ENCODE data around the gene AURKA.
"Not testable (repeated sequence)": the region's sequence is repeated elsewhere in the genome, so short reads cannot be mapped to it uniquely, and the experiment has no call there.

Gene AURKA

GRCh38 chr20:56420940-56421688 is 29.1 kb upstream of the AURKA start:
- DNase-seq (ENCODE audit: low read depth) = no peak

GRCh38 chr20:56420028-56420427 is 28.0 kb upstream of the AURKA start:
- DNase-seq (ENCODE audit: low read depth) = no peak

GRCh38 chr20:56418385-56418861 is 26.4 kb upstream of the AURKA start:
- DNase-seq (ENCODE audit: low read depth) = no peak

GRCh38 chr20:56417911-56418310 is 25.9 kb upstream of the AURKA start:
- DNase-seq (ENCODE audit: low read depth) = no peak

- DNase-seq (ENCODE audit: low read depth) = no peak
These were observed 25.4 kb upstream of the AURKA start for GRCh38 chr20:56417402-56417801.

GRCh38 chr20:56414842-56415765 is 23.1 kb upstream of the AURKA start:
- no peak for DNase-seq (ENCODE audit: low read depth)

GRCh38 chr20:56412949-56413348 is 20.9 kb upstream of the AURKA start:
- DNase-seq (ENCODE audit: low read depth) = no peak

GRCh38 chr20:56412473-56412790 is 20.4 kb upstream of the AURKA start:
- DNase-seq (ENCODE audit: low read depth) = no peak

GRCh38 chr20:56411759-56412472 is 19.9 kb upstream of the AURKA start, which contains the start of gene CASS4:
TSS of gene CASS4 (plus strand) at chr20:56412260. CDS start at chr20:56412459, 199 bp downstream.
- no peak for DNase-seq (ENCODE audit: low read depth)

GRCh38 chr20:56411287-56411686 is 19.3 kb upstream of the AURKA start:
- not testable (repeated sequence) for DNase-seq (ENCODE audit: low read depth)

- DNase-seq (ENCODE audit: low read depth) = no peak
These were observed 17.9 kb upstream of the AURKA start for GRCh38 chr20:56409956-56410355.

- no peak for DNase-seq (ENCODE audit: low read depth)
These were observed 17.5 kb upstream of the AURKA start for GRCh38 chr20:56409521-56409920.

GRCh38 chr20:56406910-56407309 is 14.9 kb upstream of the AURKA start:
- DNase-seq (ENCODE audit: low read depth) = no peak

GRCh38 chr20:56405356-56405755 is 13.3 kb upstream of the AURKA start:
- not testable (repeated sequence) for DNase-seq (ENCODE audit: low read depth)

GRCh38 chr20:56403465-56403864 is 11.4 kb upstream of the AURKA start:
- no peak for DNase-seq (ENCODE audit: low read depth)

GRCh38 chr20:56400001-56400640 is 8.1 kb upstream of the AURKA start:
- peak; percentile 24 for DNase-seq (ENCODE audit: low read depth)

GRCh38 chr20:56395166-56395565 is 3.2 kb upstream of the AURKA start:
- no peak for DNase-seq (ENCODE audit: low read depth)

- no peak for DNase-seq (ENCODE audit: low read depth)
These were observed 1.6 kb upstream of the AURKA start for GRCh38 chr20:56393653-56394052.

GRCh38 chr20:56392881-56393482 is 967 bp upstream of the AURKA start:
- DNase-seq (ENCODE audit: low read depth) = no peak

GRCh38 chr20:56391596-56392131 is 351 bp downstream of the AURKA start:
- DNase-seq (ENCODE audit: low read depth) = no peak

- no peak for DNase-seq (ENCODE audit: low read depth)
These were observed 978 bp downstream of the AURKA start for GRCh38 chr20:56391037-56391436.

All from activated T-helper 1 cell treated with Interleukin-2 at 50 U/mL for 16 hours (primary cell).